GM18508 (cell line): ENCODE measurements around the gene ABCA4.

Source experiments
- ATAC-seq: cut with Tn5 transposase; IDR thresholded peaks from one replicate; pipeline ENCODE4 v1.9.1; 2021; ENCODE audit warnings: moderate number of reproducible peaks; ENCODE audit not compliant: insufficient read depth, unreplicated experiment

ABCA4 gene

DNA sequence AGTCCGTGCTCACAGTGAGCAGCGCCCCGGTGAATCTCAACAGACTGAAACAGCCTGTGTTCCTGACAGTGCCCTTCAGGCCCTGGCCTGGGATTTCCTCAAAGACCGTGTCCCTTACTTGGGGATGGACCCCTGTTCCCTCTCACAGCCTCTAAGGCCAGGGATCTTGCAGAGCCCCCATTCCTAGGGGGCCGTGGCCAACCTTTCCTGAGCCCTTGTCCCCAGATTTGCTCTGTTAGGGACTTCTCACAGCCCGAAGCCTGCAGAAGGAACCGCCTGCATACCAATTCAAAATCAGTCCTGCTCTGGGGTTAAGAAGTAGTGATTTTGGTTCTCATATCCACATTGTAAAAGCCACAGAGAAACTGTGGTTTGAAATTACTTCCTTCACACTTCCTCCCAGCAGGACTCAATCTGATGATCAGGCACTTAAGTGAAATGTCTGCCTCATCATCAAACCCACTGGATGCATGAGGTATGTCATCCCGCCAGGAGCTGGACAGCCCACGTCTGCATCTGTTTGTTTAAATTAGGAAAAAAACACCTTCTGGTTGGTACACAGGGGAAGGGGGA, 14.9 kb downstream of the ABCA4 start:
- ATAC-seq: no peak

DNA sequence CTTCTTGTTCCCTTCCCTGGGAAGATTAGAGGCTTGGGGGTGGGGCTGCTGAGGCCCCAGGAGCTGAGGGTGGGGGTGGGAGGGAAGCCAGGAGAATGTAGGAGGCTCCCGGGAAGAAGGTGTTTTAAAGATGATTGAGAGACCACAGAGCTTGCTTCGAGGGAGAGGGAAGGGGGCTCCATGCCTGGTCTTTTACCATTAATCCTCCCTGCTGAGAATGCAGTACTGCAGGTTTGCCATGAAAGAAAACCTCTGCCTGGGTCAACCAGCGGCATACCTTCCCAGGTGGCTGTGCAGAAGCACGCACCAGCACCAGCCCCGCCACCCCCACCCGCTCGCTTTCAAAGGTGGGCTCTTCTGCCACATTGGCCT, 15.4 kb downstream of the ABCA4 start:
- ATAC-seq: no peak

DNA sequence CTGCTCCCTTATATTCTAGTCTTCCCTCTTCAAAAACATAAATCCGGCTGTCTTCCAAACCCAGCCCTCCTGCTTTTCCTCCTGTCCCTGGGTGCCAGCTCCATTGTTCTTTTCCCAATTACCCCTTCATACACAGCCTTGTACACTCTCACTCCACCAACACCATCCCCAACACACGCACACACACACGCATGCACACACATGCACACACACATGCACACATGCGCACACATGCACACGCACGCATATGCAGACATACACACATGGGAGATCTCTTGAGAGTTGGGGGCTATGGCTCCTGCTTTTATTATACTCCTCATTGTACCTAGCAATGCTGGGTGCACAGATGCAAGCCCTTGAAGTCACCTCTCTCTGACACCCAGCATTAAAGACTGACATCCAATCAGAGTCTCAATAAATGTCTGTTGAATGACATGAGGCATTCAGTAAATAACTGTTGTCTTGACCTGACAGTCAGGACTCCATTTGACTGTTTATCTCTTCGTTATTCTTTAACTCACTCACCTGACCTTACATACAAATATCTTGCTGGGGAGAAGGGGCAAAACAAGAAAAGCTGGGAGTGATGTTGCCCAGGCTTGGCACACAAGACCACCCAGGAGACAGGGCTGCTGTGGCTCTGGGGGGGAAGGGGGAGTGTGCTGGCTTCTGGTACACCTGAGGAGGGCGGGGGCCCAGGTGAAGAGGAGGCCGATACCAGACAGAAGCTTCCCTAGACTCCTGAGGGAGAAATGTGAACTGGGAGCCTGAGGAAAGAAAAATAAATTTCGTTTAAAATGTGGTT, 16.0 kb downstream of the ABCA4 start:
- ATAC-seq: no peak

DNA sequence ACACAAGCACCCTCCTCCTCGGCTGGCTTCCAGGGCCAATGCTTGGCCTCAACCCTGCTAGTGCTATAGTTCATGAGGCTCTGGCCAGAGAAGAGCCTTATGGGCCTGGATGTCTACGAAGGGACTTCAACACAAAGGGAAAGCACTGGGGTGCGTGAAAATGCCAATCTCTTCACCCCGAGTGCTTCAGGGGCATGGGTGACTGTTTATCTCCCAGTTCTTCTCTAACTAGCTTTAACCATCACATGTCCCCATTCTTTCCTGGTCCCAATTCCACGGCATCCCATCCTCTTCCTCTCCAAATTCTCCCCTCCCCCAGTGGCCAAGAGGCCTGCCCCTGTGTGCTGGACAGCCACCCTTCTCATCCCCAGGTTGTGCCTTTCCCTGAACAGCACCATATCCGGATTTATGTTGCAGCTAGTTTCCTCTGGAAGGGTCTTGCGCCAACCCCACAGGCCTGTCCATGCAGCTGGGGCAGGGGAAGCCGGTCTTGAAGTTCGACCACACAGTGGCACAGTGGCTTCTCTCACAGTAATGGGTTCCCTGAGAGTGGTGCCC, 16.7 kb downstream of the ABCA4 start:
- no peak for ATAC-seq

DNA sequence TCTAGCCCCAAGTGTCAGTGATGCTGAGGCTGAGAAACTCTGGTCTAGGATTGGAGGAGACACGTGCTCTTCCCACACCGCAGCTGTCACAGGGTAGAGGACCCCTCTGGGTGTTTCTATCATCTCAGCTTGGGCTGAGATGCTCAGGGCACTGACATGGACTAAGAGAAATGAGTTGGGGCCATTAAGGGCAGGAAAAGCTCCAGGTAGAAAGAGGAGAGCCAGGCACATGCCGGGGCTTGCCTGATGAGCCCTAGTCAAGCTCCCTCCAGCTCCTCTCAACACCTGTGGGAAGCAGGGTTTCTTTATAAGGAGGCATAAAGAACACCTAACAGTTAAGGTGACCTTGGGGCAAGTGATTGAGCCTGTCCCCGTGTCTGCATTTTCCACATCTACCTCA, 17.3 kb downstream of the ABCA4 start:
- ATAC-seq: no peak

DNA sequence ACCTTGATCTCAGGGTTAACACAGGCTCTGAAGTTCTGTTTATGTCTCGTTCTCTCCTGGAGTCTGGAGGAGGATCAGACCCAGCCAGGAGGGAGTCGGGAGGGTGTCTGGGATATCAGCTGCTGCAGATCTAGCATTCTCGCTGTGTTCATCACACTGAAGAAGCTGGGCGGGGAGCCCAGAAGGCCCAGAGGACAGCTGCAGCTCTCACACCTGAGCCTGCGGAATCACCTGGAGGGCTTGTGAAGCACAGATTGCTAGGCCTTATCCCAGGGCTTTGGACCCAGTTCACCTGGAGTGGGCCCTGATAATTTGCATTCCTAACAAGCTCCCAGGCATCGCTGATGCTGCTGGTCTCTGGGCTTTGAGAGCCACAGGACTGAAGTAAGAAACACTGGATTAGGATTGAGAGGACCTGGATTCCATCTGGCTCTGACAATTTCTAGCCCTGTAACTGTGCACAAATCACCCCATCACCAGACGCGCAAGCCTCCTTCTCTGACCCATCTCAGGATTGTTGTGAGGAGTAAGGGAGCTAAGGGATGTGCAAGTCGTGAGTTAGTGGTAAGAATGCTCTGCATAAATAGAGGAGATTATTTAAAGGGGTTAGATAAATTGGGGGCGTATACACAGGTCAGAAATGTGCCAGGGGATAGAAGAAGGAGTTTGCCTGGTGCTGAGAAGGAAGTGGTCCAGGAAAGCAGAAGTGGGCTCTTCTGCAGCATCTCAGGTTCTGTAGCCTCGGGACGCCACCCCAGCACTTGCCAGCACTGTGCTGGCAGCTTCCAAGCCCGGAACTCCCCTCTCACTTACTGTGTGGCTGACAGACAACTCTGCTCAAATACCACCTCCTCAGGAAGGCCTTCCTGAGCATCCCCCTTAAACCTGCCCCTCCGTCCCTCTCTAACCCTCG, 19.1 kb downstream of the ABCA4 start:
- ATAC-seq: no peak

DNA sequence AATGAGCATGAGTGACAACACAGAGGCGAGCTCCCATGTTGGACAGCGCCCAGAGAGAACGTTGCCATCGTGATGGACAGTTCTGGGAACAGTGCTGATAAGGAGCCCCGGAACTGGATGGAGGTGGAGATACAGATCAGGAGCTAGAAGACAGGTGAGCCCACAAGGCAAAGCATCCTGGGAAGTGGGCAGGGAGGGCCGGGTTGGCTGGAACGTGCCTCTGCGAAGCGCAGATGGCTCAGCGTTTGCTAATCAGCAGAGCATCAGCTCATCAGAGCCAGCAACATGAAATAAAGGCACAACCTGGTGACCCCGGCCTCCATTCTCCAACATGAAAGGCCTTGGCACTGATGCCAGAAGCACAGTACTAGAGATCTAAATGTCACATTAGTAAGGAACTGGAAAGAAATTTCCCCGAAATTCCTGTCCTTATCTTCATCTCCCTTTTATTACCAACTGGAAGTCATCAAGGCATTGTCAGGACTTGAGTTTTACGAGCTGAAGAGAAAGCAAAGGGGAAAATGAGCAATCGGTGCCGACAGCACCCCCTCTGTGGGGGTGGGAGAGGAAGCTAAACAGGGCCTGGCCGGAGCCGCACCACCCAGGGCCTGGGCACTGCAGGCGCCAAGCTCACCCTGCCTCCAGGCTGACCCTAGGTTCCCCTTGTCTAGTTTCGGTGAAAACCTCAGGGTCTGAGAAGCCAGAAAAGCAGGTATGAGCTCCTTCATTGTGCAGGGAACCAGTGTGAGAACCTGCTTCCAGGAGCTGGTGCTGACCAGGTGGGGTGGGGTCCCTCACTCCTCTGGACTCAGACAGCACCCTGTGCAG, 19.9 kb downstream of the ABCA4 start:
- ATAC-seq: no peak

DNA sequence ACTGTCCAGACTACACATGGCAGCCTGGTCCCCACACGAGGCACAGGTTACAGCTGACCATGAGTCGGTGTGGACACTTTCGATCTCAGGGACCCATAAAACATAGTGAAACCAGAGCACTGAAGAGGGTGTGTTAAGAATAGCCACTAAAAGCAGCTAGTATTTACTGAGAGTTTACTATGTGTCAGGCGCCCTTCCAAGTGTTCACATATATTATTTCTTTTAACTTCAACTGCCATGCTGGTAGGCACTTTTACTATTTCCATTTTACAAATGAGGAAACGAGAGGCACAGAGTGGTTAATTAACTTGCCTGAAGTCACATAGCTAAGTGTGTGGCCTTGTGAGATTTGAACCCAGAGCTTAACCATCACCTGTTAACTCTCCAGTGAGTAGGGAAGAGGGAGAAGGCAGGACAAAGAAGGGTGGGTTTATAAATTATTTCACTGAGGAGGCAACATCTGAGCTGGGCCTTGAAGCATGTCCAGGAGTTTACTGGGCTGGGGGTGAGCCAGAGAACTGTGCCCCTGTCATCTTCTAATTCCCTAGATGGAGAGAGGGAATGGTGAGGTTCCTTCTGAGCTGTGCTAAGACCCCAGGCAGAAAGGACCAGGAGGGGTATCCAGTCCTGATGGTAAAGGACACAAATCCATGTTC, 20.7 kb downstream of the ABCA4 start:
- ATAC-seq: no peak

DNA sequence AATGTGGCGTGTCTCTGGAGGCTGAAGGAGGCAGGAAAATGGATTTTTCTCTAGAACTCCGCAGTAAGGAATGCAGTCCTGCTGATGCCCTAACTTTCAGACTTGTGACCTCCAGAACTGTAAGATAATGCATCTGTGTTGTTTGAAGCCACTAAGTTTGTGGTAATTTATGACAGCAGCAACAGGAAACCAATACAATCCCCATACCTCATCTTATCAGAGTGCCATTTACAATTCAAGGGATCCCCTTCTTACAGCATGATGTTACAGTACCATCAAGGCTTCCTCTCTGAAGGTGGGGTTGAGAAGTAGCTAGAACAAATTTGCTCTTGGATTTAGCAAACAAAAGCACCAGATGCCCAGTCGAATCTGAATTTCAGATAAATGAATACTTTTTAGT, 21.6 kb downstream of the ABCA4 start:
- no peak for ATAC-seq

DNA sequence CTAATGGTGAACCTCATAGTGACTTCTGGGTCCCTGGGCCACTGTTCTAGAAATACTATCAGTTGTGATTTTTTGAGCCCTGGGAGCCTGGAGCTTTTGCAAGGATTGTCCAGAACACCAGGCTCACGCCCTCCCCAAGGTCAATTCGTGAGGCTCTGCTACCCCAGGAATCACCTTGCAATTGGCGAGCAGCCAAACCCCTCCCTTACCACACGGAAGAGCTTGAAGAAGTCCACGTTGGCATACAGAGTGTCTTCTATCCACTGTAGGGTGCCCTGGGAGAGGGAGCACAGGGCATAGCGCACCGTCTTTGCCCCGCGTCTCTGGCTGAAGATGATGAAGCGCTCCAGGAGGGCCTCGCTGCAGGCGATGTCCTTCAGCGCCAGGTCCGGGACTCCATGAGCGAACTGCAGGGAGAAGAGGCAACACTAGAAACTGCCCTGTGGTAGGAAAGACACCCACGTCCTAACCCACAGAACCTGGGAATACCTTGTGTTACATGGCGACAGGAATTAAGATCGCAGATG, 22.3 kb downstream of the ABCA4 start:
- ATAC-seq: no peak

DNA sequence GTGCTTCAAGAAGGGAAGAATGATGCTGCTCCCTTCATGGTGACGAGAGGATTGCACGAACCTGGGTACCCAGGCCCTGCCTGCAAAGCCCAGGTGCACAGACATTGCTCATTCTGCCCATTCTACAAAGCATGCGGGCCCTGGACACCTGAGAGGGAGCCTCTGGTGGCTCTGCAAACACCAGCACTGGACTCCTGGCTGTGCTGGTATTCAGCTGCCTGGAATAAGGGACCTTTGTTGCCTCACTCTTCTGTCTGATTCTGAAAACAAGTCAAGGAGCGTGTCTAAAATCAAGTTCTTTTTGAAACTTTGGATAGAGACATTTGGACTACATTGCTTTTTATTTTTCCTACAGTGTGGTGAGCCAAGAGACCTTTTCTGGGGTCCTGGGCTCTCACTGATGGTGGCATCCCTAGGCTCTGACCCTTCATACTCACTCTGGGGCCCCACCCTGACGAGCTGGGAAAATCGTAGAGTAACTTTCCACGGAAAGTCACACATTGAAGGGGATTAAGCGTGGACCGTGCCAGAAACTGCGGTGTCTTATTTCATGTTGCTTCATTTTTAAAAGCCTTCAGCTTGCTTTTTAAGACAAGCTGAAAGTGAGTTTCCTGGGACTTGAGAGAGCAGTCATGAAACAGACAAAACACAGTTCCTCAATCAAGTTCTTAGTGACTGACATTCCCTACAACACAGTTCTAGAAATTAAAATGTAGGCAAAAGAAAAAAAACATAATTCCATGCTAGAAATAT, 24.0 kb downstream of the ABCA4 start:
- ATAC-seq: no peak

DNA sequence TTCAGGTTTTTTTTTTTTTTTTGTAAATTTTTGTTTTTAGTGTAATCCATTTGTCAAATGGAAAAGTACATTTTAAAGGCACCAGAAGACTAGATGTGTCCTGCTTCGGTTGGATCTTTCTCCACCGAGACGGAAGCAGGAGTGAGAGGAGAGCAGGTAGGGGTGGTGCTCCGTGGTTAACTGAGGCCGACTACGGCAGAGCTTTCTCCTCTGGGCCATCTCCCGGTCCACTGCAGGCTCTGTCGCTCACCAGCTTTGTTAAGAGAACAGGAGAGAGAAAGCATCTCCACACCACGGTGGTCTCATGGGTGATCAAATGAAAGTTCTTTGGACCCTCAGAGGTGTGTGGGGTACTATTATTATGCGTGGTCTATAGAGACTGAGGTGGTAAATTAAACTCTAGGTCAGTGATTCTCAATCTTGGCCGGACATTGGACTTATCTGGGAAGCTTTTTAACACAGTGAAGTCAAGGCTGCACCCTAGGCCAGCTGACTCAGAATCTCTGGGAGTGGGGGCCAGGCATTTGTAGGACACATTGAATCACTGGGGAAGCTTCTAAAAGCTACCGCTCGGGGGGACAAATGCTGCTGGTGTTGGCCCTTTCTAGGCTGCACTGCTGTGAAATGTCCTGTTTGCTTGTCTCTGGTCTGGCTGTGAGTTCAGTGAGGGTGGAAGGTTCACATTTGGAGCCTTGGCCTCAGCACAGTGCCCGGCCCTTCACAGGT, 25.0 kb downstream of the ABCA4 start:
- no peak for ATAC-seq

DNA sequence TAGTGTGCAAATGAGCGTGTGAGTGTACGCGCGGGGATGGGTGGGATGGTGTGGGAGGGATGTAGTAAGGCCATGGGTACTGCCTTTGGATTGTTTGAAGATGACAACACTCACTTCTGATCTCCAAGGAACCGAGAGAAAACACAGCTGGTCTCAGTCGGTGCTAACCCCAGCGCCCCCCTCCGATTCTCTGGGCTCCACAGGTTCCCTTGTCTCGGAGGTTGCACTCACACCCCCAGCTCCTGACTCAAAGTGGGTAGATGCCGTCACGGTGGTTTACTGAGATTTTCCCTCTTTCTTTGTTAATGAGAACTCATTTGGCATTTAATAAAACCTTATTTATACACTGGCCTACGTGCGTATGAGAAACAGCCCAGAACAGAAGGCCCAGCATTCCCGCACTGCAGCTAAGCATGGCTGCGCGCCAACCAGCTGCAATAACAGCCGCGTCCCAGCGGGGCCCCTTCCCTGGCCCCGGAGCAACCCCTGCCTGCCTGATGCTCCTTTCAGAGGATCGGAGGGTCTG, 25.8 kb downstream of the ABCA4 start:
- no peak for ATAC-seq

DNA sequence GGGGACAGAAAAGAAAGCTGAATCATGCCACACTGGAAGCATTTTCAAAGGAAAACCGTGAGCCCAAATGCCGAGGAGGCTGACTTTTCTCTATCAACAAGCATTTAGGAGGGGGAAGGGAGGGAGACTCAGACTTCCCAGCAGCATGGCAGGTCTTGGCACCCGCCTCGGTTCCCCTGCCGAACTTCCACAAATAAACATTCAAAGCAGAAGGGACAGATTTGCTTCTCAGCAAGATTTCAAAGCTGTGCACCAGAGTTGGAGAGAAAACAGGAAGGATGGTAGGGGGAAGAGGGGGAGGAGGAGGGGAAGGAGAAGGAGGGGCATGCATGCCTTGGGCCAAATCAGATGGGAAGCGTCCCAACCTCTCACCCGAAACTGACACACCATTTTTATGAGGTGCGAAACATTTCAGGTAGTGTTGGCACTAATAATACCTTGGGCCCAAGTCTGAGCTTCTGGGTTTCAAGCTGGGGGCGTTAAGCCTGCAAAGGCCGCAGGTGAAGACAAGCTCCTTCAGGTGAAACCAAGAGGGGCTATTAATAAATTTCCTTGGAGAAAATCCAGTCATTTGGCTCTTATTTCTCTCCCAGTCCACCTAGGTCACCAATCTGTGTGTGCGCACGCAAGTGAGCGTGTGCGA, 26.4 kb downstream of the ABCA4 start:
- no peak for ATAC-seq

DNA sequence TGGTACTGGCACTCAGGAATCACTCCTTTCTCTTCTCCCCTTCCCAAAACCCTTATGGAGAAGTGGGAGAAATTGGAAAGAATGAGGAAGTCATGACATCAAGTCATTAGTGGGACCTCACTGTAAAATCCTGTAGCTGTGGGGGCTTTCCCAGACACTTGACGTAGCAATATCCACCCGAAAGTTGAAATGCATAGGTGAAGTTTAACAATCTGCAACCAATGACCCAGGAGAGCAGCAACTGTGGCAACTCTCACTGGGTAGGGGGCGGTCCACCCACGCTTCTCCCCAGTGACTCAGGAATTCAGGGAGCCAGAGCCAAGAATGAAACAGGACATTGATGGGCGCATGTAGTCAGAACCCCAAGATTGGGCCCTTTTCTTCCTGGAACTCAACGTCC, 27.0 kb downstream of the ABCA4 start:
- no peak for ATAC-seq

DNA sequence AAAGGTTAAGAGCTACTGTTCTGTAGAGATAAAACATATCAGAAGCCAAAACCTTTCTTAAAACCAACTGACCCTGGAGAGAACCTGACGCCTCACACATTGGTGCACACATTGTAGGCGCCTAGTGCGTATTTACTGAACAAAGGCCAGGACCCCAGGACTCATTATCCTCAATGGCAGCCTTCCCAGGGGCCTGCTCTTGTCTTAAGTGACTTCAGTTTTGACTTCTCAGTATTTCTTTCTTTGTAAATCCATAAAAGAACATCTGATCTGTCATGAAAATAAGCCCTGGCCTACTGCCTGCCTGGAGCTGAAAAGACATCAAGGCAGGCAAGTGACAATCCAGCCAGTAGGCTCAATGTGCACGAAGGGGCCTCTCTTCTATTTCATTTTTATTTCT, 27.6 kb downstream of the ABCA4 start:
- ATAC-seq: no peak

DNA sequence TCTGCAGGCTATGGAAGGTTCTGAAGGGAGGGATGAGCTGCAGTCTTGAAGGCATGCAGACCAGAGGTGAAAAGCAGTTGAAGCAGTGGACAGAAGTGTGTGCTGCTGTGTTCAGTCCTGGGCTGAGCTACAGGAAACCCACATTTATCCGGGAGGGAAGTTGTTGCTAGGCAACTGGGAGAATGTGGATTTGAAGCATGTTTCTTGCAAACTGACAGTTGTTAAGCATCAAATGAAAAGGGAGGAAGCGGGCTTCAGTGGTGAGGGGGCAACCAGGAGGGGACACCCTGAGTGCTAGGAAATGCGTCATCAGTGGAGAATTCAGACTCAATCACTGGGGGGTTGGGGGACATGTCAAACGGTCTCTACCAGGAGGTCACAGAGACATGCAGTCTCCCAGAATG, 28.7 kb downstream of the ABCA4 start:
- ATAC-seq: no peak
